Stimulated activated naive CD8-positive, alpha-beta T cell treated with anti-CD3 and anti-CD28 coated beads, Interleukin-15, Interleukin-2, amounts not matched to agents 100 ng/mL and 50 ng/mL, for 24 hours (primary cell): ENCODE data around the gene DUS1L.

Experiments used
- H3K27ac Mint-ChIP-seq: one replicate; pipeline ENCODE4 v1.8.0; 2021; ENCODE audit warnings: mild to moderate bottlenecking, mixed read lengths
- H3K27me3 Mint-ChIP-seq: one replicate; pipeline ENCODE4 v1.8.0; 2021; ENCODE audit warnings: mixed read lengths
- H3K36me3 Mint-ChIP-seq: one replicate; pipeline ENCODE4 v1.8.0; 2021; ENCODE audit warnings: low read depth, mixed read lengths
- H3K4me1 Mint-ChIP-seq: one replicate; pipeline ENCODE4 v1.8.0; 2021; ENCODE audit warnings: low read depth, mixed read lengths
- H3K4me3 Mint-ChIP-seq: one replicate; pipeline ENCODE4 v1.8.0; 2021; ENCODE audit warnings: mild to moderate bottlenecking, mixed read lengths
- H3K9me3 Mint-ChIP-seq: one replicate; pipeline ENCODE4 v1.8.0; 2021; ENCODE audit warnings: mixed read lengths

DUS1L gene

DNA sequence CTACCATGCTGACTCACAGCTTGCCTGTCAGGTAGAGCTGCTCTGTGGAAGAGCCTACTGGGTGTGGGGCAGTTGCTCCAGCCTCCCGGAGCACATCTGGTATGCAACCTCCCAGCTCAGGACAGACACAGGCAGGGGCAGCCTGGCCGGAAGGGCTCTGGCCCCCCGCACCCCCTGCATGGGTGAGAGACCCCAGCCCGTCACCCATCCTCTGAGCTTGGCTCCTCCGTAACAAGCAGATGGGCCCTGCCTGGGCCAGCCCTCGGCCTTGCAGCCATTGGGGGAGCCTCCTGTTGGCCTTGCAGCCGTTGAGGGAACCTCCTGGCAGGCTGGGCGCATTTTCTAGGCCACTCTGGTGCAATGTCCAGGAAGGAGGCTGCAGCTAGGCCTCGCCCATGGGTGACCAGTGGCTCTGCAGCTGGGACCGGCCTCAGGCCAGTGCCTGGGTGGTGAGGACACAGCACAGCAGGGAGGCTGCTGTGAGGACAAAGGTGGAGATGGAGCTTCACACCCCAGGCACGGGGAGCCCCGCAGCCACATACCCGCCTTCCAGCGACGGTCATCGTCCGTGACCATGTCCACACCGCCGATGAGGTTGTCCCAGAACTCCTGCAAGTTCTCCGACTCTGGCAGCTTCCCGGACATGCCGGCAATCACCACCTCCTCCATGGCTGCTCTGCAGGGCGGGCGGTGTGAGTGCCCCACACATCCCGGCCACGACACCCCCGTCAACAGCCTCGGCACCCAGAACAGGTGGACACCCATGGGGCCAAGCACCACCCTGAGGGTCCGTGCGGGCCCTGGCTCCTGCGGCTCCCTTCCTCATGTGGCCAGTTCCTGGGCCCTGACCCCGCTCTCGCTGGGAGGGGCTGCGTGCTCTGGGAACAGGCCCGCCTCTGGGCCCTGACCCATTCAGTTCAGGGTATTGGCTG lies 30.4 kb upstream of the DUS1L start:
- Mint-ChIP-seq H3K27ac (no peak overlapping the region), H3K4me1 (peaks cover 11% of the 10 kb centered on the region), H3K9me3 (no peaks in the 10 kb centered on the region), H3K27me3 (no peaks in the 10 kb centered on the region), H3K4me3 (peak overlapping the region; percentile 79), H3K36me3 (peaks cover 4% of the 10 kb centered on the region)

DNA sequence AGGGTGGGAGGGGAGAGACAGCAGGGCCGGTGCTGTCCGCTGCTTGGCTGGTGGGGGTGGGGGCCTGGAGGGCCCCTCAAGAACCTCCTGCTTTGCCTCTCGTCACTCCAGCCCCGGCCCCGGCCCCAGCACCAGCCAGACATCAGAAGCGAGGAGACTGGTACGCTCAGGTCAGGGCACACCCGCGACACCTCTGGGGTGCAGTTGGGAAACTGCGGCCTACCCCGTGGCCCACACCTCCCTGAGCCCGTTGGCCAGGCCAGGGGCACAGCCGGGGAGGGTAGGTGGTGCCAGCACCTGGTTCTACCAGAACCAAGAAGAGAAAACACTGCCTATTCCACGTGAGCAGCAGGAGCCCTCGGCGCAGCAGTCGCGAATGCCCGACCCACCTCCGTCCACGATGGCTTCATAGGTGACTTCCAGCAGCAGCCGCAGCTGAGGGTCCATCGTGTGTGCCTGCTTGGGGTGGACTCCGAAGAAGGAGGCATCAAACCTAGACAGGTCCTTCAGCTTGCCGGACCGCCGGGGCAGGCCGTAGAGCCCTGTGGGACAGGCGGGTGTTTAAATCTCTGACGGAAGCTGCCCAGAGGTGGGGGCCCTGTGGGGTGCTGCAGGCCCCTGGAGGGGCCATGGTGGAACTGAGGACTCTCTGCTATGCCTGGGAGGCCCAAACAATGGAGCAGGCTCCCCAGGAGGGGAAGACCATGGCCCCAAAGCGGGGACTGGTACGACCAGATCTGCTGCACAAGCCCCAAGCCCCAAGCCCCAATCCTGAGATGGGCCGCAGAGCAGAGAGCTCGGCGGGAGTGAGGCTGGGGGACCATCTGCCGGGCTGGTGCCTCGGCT lies 29.6 kb upstream of the DUS1L start:
- H3K27ac Mint-ChIP-seq = no peak overlapping the region
- peaks cover 4% of the 10 kb centered on the region for H3K36me3 Mint-ChIP-seq
- H3K27me3 Mint-ChIP-seq = no peaks in the 10 kb centered on the region
- H3K4me1 Mint-ChIP-seq = peaks cover 8% of the 10 kb centered on the region
- peak overlapping the region; percentile 79 for H3K4me3 Mint-ChIP-seq
- H3K9me3 Mint-ChIP-seq = no peaks in the 10 kb centered on the region

DNA sequence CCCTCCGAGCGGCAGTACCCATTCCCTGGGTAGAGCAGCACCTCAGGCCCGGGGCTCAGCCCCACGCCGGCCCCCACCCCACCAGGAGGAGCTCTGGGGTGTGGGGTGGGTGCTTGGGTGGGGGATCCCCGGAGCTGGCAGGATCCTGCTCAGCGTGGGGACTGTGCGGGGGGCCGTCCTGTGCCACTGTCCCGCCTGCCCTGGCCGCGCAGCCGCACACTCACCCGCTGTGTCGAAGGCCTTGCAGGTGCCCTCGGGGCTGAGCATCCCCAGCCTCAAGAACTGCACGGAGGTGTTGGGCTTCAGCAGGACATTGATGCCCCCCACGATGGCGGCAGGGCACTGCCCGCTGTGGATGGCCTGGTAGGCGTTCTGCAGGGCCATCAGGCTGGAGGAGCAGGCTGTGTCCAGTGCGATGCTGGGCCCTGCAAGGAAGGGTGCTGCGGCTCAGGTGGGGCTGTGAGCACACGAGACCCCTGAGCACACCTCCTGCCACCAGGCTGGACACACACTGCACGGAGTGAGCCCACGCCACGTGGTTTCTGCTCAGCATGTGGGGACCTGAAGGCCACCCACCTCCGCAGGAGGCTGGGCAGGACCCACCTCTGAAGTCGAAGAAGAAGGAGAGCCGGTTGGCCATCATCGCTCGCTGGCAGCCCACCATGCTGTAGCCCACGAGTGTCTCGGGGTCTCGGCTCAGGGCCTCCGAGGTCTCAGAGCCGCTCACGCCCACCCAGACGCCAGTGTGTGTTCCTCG lies 27.6 kb upstream of the DUS1L start:
- peaks cover 3% of the 10 kb centered on the region for H3K4me1 Mint-ChIP-seq
- no peaks in the 10 kb centered on the region for H3K9me3 Mint-ChIP-seq
- H3K36me3 Mint-ChIP-seq = peaks cover 6% of the 10 kb centered on the region
- H3K4me3 Mint-ChIP-seq = no peak overlapping the region
- no peak overlapping the region for H3K27ac Mint-ChIP-seq
- no peaks in the 10 kb centered on the region for H3K27me3 Mint-ChIP-seq

DNA sequence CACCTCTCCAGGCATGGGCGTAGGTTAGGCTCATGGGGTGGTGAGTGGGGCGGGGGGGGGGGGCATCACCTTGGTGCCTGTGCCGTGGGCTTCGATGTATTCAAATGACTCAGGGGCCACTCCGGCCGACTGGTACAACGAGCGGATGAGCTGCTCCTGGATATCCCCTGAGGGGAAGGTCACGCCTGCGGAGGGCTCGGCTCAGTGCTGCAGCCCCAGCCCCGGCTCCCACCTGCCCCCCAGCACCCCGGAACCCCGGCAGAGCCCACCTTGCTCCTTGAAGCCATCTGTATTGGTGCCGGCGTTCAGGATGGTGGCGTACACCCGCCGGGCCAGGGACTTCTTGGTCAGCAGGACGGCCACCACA lies 27.0 kb upstream of the DUS1L start:
- no peak overlapping the region for H3K27ac Mint-ChIP-seq
- no peaks in the 10 kb centered on the region for H3K9me3 Mint-ChIP-seq
- H3K4me3 Mint-ChIP-seq = no peak overlapping the region
- H3K4me1 Mint-ChIP-seq = peaks cover 3% of the 10 kb centered on the region
- peaks cover 8% of the 10 kb centered on the region for H3K36me3 Mint-ChIP-seq
- H3K27me3 Mint-ChIP-seq = no peaks in the 10 kb centered on the region

DNA sequence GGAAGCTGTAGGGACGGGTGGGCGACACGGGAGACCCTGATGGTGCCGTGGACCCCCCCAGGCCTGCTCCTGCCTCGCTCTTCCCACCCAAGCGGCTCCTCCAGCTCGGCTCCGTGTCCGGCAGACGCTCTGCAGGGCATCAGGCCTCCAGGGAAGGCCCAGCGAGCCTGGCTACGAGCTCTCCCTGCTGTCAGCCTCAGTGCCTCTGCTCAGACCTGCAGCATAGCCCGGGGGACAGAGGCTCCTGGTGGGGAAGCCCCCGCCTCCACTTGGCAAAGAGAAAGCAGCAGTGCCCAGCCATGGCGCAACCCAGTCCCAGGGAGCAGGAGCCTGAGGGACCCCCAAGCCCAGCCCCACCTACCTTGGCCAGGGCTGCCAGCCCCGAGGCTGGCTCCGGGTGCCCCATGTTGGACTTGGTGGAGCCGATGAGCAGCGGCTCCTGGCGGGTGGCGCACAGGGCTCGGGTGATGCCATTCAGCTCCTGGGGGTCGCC lies 26.5 kb upstream of the DUS1L start:
- H3K9me3 Mint-ChIP-seq = no peaks in the 10 kb centered on the region
- H3K27me3 Mint-ChIP-seq = no peaks in the 10 kb centered on the region
- H3K4me3 Mint-ChIP-seq = no peak overlapping the region
- H3K4me1 Mint-ChIP-seq = peaks cover 3% of the 10 kb centered on the region
- peaks cover 8% of the 10 kb centered on the region for H3K36me3 Mint-ChIP-seq
- no peak overlapping the region for H3K27ac Mint-ChIP-seq

DNA sequence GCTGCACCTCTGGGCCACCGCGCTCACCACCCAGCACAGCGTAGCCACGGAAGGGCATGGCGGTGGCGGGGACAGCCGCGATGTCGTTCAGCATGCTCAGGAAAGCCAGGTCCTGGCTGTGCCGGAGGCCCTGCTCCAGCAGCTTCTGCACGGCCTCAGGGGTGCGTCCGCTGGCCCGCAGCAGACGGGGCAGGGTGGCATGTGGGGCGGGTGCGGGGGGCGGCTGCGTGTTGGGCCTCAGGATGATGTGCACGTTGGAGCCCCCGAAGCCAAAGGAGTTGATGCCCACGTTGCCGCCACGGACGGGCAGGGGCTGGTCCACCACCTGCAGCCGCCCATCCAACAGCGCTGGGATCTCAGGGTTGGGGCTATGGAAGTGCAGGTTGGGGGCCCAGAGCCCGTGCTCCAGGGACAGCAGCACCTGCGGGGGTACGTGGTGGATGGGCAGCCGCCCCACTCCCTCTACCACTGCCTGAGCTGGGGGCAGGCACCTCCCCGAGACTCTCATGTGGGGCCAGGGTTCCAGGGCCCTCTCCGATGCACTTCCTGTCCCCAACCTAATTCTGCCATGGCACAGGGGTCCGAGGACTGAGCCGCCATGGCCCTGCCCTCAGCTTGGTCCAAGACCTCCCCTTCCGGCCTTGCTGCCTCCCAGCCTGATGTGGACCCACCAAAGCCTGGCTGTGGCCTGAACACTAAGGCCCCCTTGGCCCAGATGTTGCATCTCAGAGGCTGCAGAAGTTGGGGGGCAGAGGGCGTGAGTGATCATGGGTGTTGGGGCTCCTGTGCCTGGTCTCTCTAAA lies 25.9 kb upstream of the DUS1L start:
- no peaks in the 10 kb centered on the region for H3K27me3 Mint-ChIP-seq
- no peak overlapping the region for H3K27ac Mint-ChIP-seq
- no peak overlapping the region for H3K4me3 Mint-ChIP-seq
- peaks cover 3% of the 10 kb centered on the region for H3K4me1 Mint-ChIP-seq
- peaks cover 8% of the 10 kb centered on the region for H3K36me3 Mint-ChIP-seq
- no peaks in the 10 kb centered on the region for H3K9me3 Mint-ChIP-seq

DNA sequence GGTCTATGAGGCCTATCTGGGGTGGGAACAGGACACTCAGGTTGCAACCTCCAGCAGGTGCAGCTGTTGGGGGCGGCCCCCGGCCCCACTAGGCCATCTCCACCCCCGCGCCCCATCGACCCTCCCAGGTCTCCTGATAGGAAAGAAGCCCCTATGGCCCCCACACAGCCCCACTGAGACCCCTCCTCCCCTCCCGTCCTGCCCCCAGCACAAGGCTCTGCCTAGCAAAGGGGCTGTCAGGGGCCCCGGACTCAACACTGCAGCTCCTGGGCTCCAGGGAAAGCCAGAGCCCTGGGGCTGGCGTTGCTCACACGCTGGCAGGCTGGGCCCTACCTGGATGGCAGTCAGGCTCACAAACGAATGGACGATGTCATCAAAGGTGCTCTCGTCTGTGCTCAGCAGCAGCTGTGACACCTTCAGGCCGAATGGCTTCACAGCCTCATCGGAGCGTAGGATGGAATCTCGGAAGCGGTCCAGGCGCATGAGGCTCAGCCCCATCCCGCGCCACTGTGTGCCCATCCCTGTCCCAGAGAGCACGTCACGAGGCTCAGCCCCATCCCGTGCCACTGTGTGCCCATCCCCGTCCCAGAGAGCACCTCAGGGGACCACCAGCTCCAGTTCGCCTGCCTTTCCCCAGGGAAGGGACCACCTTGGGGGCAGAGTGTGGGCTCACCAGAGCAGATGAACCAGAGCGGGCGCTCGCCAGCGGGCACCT lies 25.1 kb upstream of the DUS1L start:
- Mint-ChIP-seq H3K4me1 (no peaks in the 10 kb centered on the region), H3K9me3 (no peaks in the 10 kb centered on the region), H3K27ac (no peak overlapping the region), H3K27me3 (no peaks in the 10 kb centered on the region), H3K4me3 (no peak overlapping the region), H3K36me3 (peaks cover 8% of the 10 kb centered on the region)

DNA sequence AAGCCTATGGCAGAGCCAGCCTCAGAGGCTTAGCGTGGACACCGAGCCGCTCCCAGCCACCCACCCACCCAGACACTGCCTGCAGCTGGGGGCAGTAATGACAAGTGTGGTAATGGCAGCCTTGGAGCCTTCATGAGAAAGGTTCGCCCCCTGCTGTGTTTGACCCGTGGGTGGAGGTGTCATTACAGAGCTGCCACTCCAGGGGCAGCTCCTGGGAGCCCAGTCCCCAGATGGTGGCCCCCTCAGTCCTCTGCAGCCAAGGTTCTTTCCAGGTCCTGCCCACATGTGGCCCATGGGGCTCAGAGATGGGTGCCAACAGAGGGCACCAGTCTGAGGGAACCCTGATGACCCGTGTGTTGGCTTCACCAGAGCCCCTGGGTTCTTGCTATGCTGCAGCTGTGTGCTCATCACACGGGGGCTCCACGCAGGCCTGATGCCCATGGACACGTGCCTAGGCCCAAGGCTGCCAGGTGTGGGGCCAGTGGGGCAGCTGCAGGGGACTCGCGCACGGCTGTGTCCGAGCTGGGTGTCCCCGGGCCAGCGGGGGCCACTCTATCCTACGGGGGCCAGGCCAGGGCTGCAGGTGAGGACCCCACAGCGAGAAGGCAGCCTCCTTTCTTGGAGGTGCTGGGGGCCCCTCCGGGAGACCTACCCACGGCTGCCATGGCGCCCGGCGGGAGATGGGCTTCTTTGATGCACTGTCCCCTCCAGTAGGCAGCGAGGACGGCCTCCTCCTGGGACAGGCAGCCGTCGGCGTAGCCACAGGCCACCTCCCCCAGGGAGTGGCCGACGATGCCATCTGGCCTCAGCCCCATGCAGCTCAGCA lies 24.3 kb upstream of the DUS1L start:
- H3K27me3 Mint-ChIP-seq = no peaks in the 10 kb centered on the region
- no peaks in the 10 kb centered on the region for H3K4me1 Mint-ChIP-seq
- H3K27ac Mint-ChIP-seq = no peak overlapping the region
- H3K4me3 Mint-ChIP-seq = no peak overlapping the region
- H3K9me3 Mint-ChIP-seq = no peaks in the 10 kb centered on the region
- H3K36me3 Mint-ChIP-seq = peaks cover 8% of the 10 kb centered on the region

DNA sequence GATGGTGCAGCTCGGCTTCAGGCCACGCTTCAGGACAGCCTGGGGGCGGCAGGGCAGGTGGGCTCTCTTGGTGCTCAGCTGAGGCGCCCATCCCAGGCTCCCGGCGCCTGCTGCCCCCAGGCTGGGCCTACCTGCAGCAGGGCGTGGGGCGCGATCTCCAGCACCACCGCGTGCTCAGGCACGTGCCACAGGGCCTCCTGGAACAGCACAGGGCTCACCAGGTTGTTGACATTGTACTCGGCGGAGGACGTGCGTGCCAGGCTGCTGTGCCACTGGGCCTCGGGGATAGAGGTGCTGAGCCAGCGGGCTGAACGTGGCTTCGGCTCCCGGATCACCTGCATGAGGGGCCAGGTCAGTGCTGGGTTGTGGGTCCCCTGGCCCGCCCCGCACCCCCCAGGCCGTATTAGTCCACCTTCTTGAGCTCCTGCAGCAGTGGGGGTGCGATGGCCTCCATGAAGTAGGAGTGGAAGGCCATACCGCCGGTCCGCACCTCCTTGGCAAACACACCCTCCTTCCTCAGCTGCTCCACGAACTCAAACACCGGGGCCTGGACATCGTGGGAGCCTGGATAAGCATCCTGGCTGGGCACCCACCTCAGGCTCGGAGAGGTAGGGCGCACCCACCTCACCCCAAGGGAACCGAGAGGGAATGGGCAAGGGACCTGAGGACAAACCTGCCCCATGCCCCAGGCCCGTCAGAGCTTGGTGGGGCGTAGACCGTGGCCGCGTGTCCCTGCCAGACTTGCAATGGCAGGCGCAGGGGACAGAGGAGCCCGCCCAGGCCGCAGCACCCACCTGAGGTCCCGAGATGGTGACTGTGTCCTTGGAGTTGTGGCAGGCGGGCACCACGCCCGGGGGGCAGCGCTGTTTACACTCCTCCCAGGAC lies 23.5 kb upstream of the DUS1L start:
- peaks cover 8% of the 10 kb centered on the region for H3K36me3 Mint-ChIP-seq

DNA sequence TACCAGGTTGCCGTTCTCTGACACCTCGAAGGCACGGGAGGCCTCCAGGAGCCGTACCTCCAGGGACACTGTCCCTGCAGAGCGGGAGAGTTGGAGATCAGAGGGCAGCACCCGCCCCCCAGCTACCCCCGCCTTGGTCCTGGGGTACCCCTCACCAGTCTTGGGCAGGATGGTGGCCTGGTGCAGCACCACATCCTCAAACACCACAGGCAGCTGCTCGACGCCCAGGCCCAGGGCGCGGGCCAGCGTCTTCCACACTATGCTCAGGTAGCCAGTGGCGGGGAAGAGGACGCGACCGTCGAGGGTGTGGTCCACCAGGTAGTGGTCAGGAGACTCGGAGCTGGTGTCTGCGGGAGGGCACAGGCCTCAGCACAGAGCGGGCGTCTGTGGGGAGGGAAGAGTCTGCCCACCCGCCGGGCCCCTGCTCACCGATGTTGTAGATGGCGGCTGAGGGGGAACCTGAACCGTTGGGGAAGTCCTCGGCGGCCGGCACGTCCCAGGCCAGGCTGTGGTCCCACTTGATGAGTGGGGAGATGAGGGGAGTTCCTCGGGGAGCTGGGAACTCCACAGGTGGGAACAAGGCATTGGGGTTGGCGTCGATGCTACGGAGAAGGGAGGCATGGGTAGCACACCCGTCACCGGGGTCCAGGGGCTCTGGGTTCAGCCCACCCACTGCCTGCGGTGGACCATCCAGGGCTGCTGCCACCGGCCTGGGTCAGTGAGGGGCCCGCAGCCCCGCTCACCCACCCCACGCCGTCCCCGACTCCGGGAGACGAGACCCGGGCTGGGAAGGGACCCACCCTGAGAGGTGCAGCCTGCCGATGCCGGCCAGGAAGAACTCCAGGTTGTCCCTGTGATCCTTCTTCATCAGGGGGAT lies 22.6 kb upstream of the DUS1L start:
- no peaks in the 10 kb centered on the region for H3K4me1 Mint-ChIP-seq
- H3K36me3 Mint-ChIP-seq = peaks cover 6% of the 10 kb centered on the region
- no peaks in the 10 kb centered on the region for H3K9me3 Mint-ChIP-seq
- H3K27me3 Mint-ChIP-seq = no peaks in the 10 kb centered on the region
- H3K27ac Mint-ChIP-seq = no peak overlapping the region
- H3K4me3 Mint-ChIP-seq = no peak overlapping the region

More for the DNA sequence above, 23.5 kb upstream of the DUS1L start:
- no peaks in the 10 kb centered on the region for H3K4me1 Mint-ChIP-seq
- H3K4me3 Mint-ChIP-seq = no peak overlapping the region
- no peaks in the 10 kb centered on the region for H3K9me3 Mint-ChIP-seq
- H3K27ac Mint-ChIP-seq = no peak overlapping the region
- H3K27me3 Mint-ChIP-seq = no peaks in the 10 kb centered on the region

DNA sequence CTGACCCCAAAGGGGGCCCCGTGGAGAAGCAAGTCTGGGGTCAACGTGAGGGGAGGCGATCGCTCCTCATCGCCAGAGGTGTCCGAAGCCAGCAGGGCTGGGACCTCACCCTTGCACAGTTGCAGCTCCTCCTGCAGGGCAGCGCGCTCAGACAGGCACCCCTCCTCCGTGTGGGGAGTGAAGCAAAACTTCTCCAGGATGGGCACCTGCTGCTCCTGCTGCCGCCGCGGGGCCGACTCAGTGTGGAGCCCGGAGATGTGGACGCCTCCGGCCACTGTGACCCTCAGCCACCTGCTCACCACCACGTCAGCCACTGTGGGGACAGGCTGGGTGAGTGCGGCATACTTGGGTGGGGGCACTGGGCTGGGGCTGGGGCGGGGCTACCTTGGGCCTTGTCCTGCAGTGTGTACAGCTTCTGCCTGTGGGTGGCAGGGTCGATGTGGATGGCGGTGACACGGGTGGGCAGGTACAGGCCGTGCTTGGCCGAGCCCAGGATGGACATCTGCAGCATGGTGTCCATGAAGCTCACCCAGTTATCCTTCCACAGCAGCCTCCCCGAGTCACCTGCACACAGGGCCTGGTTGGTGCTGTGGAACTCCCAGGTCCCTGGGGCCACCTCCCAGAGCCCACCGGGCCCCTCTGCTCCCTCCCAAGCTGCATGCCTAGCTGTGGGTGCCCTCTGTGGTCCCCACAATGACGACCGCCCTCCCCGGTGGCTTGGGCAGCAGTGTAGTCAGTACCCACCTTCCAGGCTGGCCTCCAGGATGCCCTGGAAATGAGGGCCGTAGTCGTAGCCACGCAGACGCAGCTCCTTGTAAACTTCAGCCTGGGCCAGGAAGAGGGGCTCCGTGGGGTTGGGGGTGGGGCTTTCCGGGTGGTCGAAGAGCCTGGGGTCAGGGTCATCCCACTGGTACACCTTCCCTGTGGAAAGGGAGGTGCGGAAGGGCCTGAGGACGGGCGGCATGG lies 21.6 kb upstream of the DUS1L start:
- Mint-ChIP-seq H3K27ac (no peak overlapping the region), H3K27me3 (no peaks in the 10 kb centered on the region), H3K4me1 (no peaks in the 10 kb centered on the region), H3K4me3 (no peak overlapping the region), H3K9me3 (no peaks in the 10 kb centered on the region), H3K36me3 (peaks cover 4% of the 10 kb centered on the region)
